ENCODE data around the gene PCYOX1L.

PCYOX1L gene

GRCh38 chr5:149324641-149325040 is 33.2 kb upstream of the PCYOX1L start:
- no peak for ATAC-seq (ENCODE audit: low read depth)
- DNase-seq (ENCODE audit: low spot score), result no peak
- TF ChIP-seq CTCF (IDR thresholded peaks at IDR 0.05; ENCODE audit: poor library complexity, severe bottlenecking), result no peak
- H3K4me1 ChIP-seq (ENCODE audit: insufficient read depth, poor library complexity, severe bottlenecking), result peaks cover 23% of the 10 kb centered on the region
- H3K9me3 ChIP-seq (ENCODE audit: severe bottlenecking), result no peaks in the 10 kb centered on the region
- peak overlapping the region; percentile 55 for H3K27ac ChIP-seq (ENCODE audit: poor library complexity, severe bottlenecking)
- no peaks in the 10 kb centered on the region for H3K27me3 ChIP-seq (ENCODE audit: insufficient read depth, poor library complexity, severe bottlenecking)
- no peak overlapping the region for H3K4me3 ChIP-seq (ENCODE audit: severe bottlenecking)
- H3K36me3 ChIP-seq (ENCODE audit: low read depth), result peaks cover 16% of the 10 kb centered on the region

- H3K27ac ChIP-seq (ENCODE audit: poor library complexity, severe bottlenecking), result peak overlapping the region; percentile 55
- H3K4me1 ChIP-seq (ENCODE audit: insufficient read depth, poor library complexity, severe bottlenecking), result peaks cover 23% of the 10 kb centered on the region
- TF ChIP-seq CTCF (IDR thresholded peaks at IDR 0.05; ENCODE audit: poor library complexity, severe bottlenecking), result no peak
- ATAC-seq (ENCODE audit: low read depth) (peak; percentile 73), DNase-seq (ENCODE audit: low spot score) (no peak)
- no peaks in the 10 kb centered on the region for H3K9me3 ChIP-seq (ENCODE audit: severe bottlenecking)
- H3K36me3 ChIP-seq (ENCODE audit: low read depth), result peaks cover 11% of the 10 kb centered on the region
- H3K4me3 ChIP-seq (ENCODE audit: severe bottlenecking), result no peak overlapping the region
- H3K27me3 ChIP-seq (ENCODE audit: insufficient read depth, poor library complexity, severe bottlenecking), result no peaks in the 10 kb centered on the region
These were observed 32.6 kb upstream of the PCYOX1L start for GRCh38 chr5:149325166-149325735.

GRCh38 chr5:149325894-149326293 is 32.0 kb upstream of the PCYOX1L start:
- no peak for DNase-seq (ENCODE audit: low spot score)
- Histone ChIP-seq H3K27ac (ENCODE audit: poor library complexity, severe bottlenecking) (peak overlapping the region; percentile 55), H3K27me3 (ENCODE audit: insufficient read depth, poor library complexity, severe bottlenecking) (no peaks in the 10 kb centered on the region), H3K4me3 (ENCODE audit: severe bottlenecking) (no peak overlapping the region), H3K36me3 (ENCODE audit: low read depth) (peaks cover 10% of the 10 kb centered on the region), H3K9me3 (ENCODE audit: severe bottlenecking) (no peaks in the 10 kb centered on the region), H3K4me1 (ENCODE audit: insufficient read depth, poor library complexity, severe bottlenecking) (peaks cover 17% of the 10 kb centered on the region)
- no peak for ATAC-seq (ENCODE audit: low read depth)
- no peak for TF ChIP-seq CTCF (IDR thresholded peaks at IDR 0.05; ENCODE audit: poor library complexity, severe bottlenecking)

- H3K9me3 ChIP-seq (ENCODE audit: severe bottlenecking), result no peaks in the 10 kb centered on the region
- ATAC-seq (ENCODE audit: low read depth), result no peak
- H3K4me1 ChIP-seq (ENCODE audit: insufficient read depth, poor library complexity, severe bottlenecking), result peaks cover 12% of the 10 kb centered on the region
- H3K36me3 ChIP-seq (ENCODE audit: low read depth), result peaks cover 10% of the 10 kb centered on the region
- no peak for DNase-seq (ENCODE audit: low spot score)
- H3K27me3 ChIP-seq (ENCODE audit: insufficient read depth, poor library complexity, severe bottlenecking), result no peaks in the 10 kb centered on the region
- H3K27ac ChIP-seq (ENCODE audit: poor library complexity, severe bottlenecking), result no peak overlapping the region
- TF ChIP-seq CTCF (IDR thresholded peaks at IDR 0.05; ENCODE audit: poor library complexity, severe bottlenecking), result no peak
- no peak overlapping the region for H3K4me3 ChIP-seq (ENCODE audit: severe bottlenecking)
These were observed 31.2 kb upstream of the PCYOX1L start for GRCh38 chr5:149326611-149327010.

GRCh38 chr5:149328177-149328576 is 29.7 kb upstream of the PCYOX1L start:
- Histone ChIP-seq H3K4me1 (ENCODE audit: insufficient read depth, poor library complexity, severe bottlenecking) (peaks cover 12% of the 10 kb centered on the region), H3K9me3 (ENCODE audit: severe bottlenecking) (no peaks in the 10 kb centered on the region), H3K27me3 (ENCODE audit: insufficient read depth, poor library complexity, severe bottlenecking) (no peaks in the 10 kb centered on the region), H3K4me3 (ENCODE audit: severe bottlenecking) (no peak overlapping the region), H3K27ac (ENCODE audit: poor library complexity, severe bottlenecking) (no peak overlapping the region), H3K36me3 (ENCODE audit: low read depth) (peaks cover 12% of the 10 kb centered on the region)
- ATAC-seq (ENCODE audit: low read depth), result no peak
- DNase-seq (ENCODE audit: low spot score), result no peak
- TF ChIP-seq CTCF (IDR thresholded peaks at IDR 0.05; ENCODE audit: poor library complexity, severe bottlenecking), result no peak
